Smooth muscle cell (in vitro differentiated cells): ENCODE data around the gene PTCD1. TPM values are rescaled to one million over a fixed set of nuclear protein-coding genes. Genes with fewer than 3 reads are reported as not detected.

Source experiments
- DNase-seq: peaks from one replicate; lab custom pipeline; 2025; ENCODE audit not compliant: unreplicated experiment; lab: John Stamatoyannopoulos, UW
- H2AFZ ChIP-seq: fragments of 200-600 bp; sonication (generic); 2 replicates; pipeline ENCODE4 v1.6.0; 2016; ENCODE audit warnings: antibody characterized with exemption, low read depth, mild to moderate bottlenecking
- H3F3A ChIP-seq: fragments of 200-600 bp; sonication (generic); 2 replicates; pipeline ENCODE4 v1.6.0; 2017; ENCODE audit warnings: antibody characterized with exemption, low read depth
- H3K27ac ChIP-seq: fragments of 200-600 bp; sonication (generic); 2 replicates; pipeline ENCODE4 v1.5.1; 2016; ENCODE audit warnings: low read depth, mild to moderate bottlenecking
- H3K27me3 ChIP-seq: fragments of 200-600 bp; sonication (generic); 2 replicates; pipeline ENCODE4 v1.6.1; 2016; ENCODE audit warnings: low read depth, mild to moderate bottlenecking
- H3K36me3 ChIP-seq: fragments of 200-600 bp; sonication (generic); 2 replicates; pipeline ENCODE4 v1.5.1; 2016; ENCODE audit warnings: low read depth
- H3K4me1 ChIP-seq: fragments of 200-600 bp; sonication (generic); 2 replicates; pipeline ENCODE4 v1.5.1; 2016; ENCODE audit warnings: low read depth
- H3K4me2 ChIP-seq: fragments of 200-600 bp; sonication (generic); 2 replicates; pipeline ENCODE4 v1.6.0; 2016; ENCODE audit warnings: mild to moderate bottlenecking
- H3K4me3 ChIP-seq: fragments of 200-600 bp; sonication (generic); 2 replicates; pipeline ENCODE4 v1.5.1; 2016; ENCODE audit warnings: mild to moderate bottlenecking
- H3K79me2 ChIP-seq: fragments of 200-600 bp; sonication (generic); 2 replicates; pipeline ENCODE4 v1.6.0; 2016; ENCODE audit warnings: low read depth, mild to moderate bottlenecking
- H3K9ac ChIP-seq: fragments of 200-600 bp; sonication (generic); 2 replicates; pipeline ENCODE4 v1.6.0; 2016; ENCODE audit warnings: low read depth
- H3K9me3 ChIP-seq: fragments of 200-600 bp; sonication (generic); replicated peaks from 2 replicates; pipeline ENCODE4 v1.5.1; 2016; ENCODE audit warnings: low read depth
- H4K20me1 ChIP-seq: fragments of 200-600 bp; sonication (generic); 2 replicates; pipeline ENCODE4 v1.6.0; 2016; ENCODE audit warnings: low read depth
- CTCF ChIP-seq: fragments of 200-600 bp; sonication (generic); IDR thresholded peaks from 2 replicates; pipeline ENCODE4 v1.5.1; 2017; ENCODE audit warnings: borderline replicate concordance, mild to moderate bottlenecking, antibody characterized with exemption; ENCODE audit not compliant: insufficient read depth, poor library complexity, severe bottlenecking
- WGBS: methylation state at CpG from one replicate; pipeline ENCODE4 v1.1.7; 2016; ENCODE audit warnings: low lambda C conversion rate; 5-methylcytosine and 5-hydroxymethylcytosine counted together
- polyA plus RNA-seq: library from polyadenylated mRNA; unstranded; fragments of >200 nt; fragmentation: Nextera tagmentation; extraction: Ambion mirVana; gene quantifications from 2 replicates; pipeline ENCODE4 v1.2.1, GENCODE V29; 2016
- total RNA-seq: library from RNA; depleted of rRNA; stranded (reverse); fragments of >200 nt; gene quantifications from 2 replicates; pipeline ENCODE4 v1.2.3, GENCODE V29; 2014

The PTCD1 gene
- total and polyA plus RNA-seq, 2 experiments from 2014 or later: 4.5 to 10.8 TPM

- no peaks in the 10 kb centered on the region for H3K79me2 ChIP-seq
- H4K20me1 ChIP-seq: no peaks in the 10 kb centered on the region
- no peaks in the 10 kb centered on the region for H3K4me1 ChIP-seq
- H2AFZ ChIP-seq: no peak overlapping the region
- H3K4me3 ChIP-seq: no peak overlapping the region
- no peak overlapping the region for H3K27ac ChIP-seq
- H3K27me3 ChIP-seq: no peaks in the 10 kb centered on the region
- no peak for TF ChIP-seq CTCF
- H3K4me2 ChIP-seq: no peak overlapping the region
- no peak overlapping the region for H3K9ac ChIP-seq
- H3F3A ChIP-seq: peaks cover 6% of the 10 kb centered on the region
- no peak for DNase-seq
- WGBS: 89% methylated on average over 13 of the region's 13 CpGs
- H3K9me3 ChIP-seq: no peaks in the 10 kb centered on the region
- no peaks in the 10 kb centered on the region for H3K36me3 ChIP-seq
These were observed 69.7 kb downstream of the PTCD1 start for GRCh38 chr7:99368750-99369389.

Other genes starting within 250 kb of the PTCD1 start
- gene KPNA7, start 230.7 kb downstream of the PTCD1 start, total RNA-seq: not detected in 2 replicates
- not detected in 2 replicates for gene KPNA7, start 230.7 kb downstream of the PTCD1 start, polyA plus RNA-seq
- gene MYH16, start 166.0 kb downstream of the PTCD1 start, total RNA-seq: not detected in 2 replicates
- gene MYH16, start 166.0 kb downstream of the PTCD1 start, polyA plus RNA-seq: not detected in 2 replicates
- 80.8 and 85.0 TPM in 2 replicates for gene ARPC1A, start 112.9 kb downstream of the PTCD1 start, total RNA-seq
- 109 and 113 TPM in 2 replicates for gene ARPC1A, start 112.9 kb downstream of the PTCD1 start, polyA plus RNA-seq
- gene ARPC1B, start 64.1 kb downstream of the PTCD1 start, total RNA-seq: 105 and 167 TPM in 2 replicates
- gene ARPC1B, start 64.1 kb downstream of the PTCD1 start, polyA plus RNA-seq: 204 and 225 TPM in 2 replicates
- 57.5 and 89.4 TPM in 2 replicates for gene PDAP1, start 30.2 kb downstream of the PTCD1 start, total RNA-seq
- 77.3 and 82.1 TPM in 2 replicates for gene PDAP1, start 30.2 kb downstream of the PTCD1 start, polyA plus RNA-seq
- gene BUD31, start 29.8 kb downstream of the PTCD1 start, total RNA-seq: 97.2 and 133 TPM in 2 replicates
- 222 and 249 TPM in 2 replicates for gene BUD31, start 29.8 kb downstream of the PTCD1 start, polyA plus RNA-seq
- gene CPSF4, start 145 bp upstream of the PTCD1 start, total RNA-seq: 23.6 and 27.1 TPM in 2 replicates
- 30.3 and 37.0 TPM in 2 replicates for gene CPSF4, start 145 bp upstream of the PTCD1 start, polyA plus RNA-seq
- gene ATP5MF, start 27.4 kb upstream of the PTCD1 start, total RNA-seq: 1,182 and 2,081 TPM in 2 replicates
- gene ATP5MF, start 27.4 kb upstream of the PTCD1 start, polyA plus RNA-seq: 698 and 730 TPM in 2 replicates
- gene ZNF789, start 34.1 kb upstream of the PTCD1 start, total RNA-seq: 1.6 and 2.5 TPM in 2 replicates
- gene ZNF789, start 34.1 kb upstream of the PTCD1 start, polyA plus RNA-seq: 2.2 and 4.0 TPM in 2 replicates
- gene ZNF394, start 61.5 kb upstream of the PTCD1 start, total RNA-seq: 14.6 and 27.7 TPM in 2 replicates
- gene ZNF394, start 61.5 kb upstream of the PTCD1 start, polyA plus RNA-seq: 13.2 and 21.2 TPM in 2 replicates
- gene ZKSCAN5, start 65.9 kb upstream of the PTCD1 start, total RNA-seq: 16.5 and 20.2 TPM in 2 replicates
- gene ZKSCAN5, start 65.9 kb upstream of the PTCD1 start, polyA plus RNA-seq: 7.6 and 8.4 TPM in 2 replicates
- 10.0 and 12.8 TPM in 2 replicates for gene FAM200A, start 113.3 kb upstream of the PTCD1 start, total RNA-seq
- 5.9 and 8.1 TPM in 2 replicates for gene FAM200A, start 113.3 kb upstream of the PTCD1 start, polyA plus RNA-seq
- gene ZNF655, start 119.8 kb upstream of the PTCD1 start, total RNA-seq: 55.5 and 67.2 TPM in 2 replicates
- gene ZNF655, start 119.8 kb upstream of the PTCD1 start, polyA plus RNA-seq: 21.6 and 33.4 TPM in 2 replicates
- 3.3 and 4.7 TPM in 2 replicates for gene TMEM225B, start 159.5 kb upstream of the PTCD1 start, total RNA-seq
- gene TMEM225B, start 159.5 kb upstream of the PTCD1 start, polyA plus RNA-seq: 3.6 and 5.4 TPM in 2 replicates
- 8.0 and 11.5 TPM in 2 replicates for gene ZSCAN25, start 178.1 kb upstream of the PTCD1 start, total RNA-seq
- 6.2 and 10.0 TPM in 2 replicates for gene ZSCAN25, start 178.1 kb upstream of the PTCD1 start, polyA plus RNA-seq
- gene CYP3A5, start 241.2 kb upstream of the PTCD1 start, total RNA-seq: not detected in 2 replicates
- gene CYP3A5, start 241.2 kb upstream of the PTCD1 start, polyA plus RNA-seq: 0.19 and 0.57 TPM in 2 replicates